ENCODE results near the gene CAMK1D.

CAMK1D gene

DNA sequence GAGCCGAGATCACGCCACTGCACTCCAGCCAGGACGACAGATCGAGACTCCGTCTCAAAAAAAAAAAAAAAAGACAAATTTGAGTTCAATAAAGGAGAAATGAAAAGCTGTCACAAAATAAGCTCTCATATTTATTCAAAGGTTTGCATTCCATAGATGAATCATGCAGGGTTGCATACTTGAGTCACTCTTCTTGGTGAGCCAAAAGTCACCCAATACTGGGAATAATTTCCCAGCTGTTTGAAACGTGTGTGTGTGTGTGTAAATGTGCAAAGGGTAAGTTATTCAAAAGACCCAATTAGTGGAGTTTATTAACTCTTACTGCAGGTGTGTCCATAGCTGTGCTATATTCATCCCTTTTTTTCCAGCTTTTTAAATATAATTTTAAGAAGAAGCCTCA is 354.5 kb downstream of the CAMK1D start:
- TF ChIP-seq, protein P1, sequence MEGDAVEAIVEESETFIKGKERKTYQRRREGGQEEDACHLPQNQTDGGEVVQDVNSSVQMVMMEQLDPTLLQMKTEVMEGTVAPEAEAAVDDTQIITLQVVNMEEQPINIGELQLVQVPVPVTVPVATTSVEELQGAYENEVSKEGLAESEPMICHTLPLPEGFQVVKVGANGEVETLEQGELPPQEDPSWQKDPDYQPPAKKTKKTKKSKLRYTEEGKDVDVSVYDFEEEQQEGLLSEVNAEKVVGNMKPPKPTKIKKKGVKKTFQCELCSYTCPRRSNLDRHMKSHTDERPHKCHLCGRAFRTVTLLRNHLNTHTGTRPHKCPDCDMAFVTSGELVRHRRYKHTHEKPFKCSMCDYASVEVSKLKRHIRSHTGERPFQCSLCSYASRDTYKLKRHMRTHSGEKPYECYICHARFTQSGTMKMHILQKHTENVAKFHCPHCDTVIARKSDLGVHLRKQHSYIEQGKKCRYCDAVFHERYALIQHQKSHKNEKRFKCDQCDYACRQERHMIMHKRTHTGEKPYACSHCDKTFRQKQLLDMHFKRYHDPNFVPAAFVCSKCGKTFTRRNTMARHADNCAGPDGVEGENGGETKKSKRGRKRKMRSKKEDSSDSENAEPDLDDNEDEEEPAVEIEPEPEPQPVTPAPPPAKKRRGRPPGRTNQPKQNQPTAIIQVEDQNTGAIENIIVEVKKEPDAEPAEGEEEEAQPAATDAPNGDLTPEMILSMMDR (IDR thresholded peaks at IDR 0.05; ENCODE audit: low read depth, low read length): no peak
- DNase-seq (ENCODE audit: extremely low read depth, low read depth): no peak

DNA sequence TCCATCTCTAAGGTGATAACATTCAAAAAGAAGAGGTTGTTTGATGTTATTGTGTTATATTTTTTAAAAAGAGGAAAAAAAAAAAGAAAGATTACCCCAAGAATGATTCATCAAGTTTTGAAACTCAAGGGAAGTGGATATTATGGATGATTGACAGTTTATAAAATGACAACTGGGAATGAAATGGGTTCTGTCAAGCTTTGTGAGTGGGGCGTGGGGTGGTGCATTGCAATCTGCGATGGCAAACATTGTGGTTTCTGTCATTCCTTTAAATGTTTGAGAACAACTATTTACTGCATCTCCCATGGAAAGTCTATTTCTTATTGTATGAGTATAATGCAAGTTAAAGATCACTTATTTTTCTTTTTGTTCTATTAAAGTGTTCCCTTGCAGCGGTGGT is 355.1 kb downstream of the CAMK1D start:
- TF ChIP-seq, protein P1 (IDR thresholded peaks at IDR 0.05; ENCODE audit: low read depth, low read length): no peak
- no peak for DNase-seq (ENCODE audit: extremely low read depth, low read depth)

DNA sequence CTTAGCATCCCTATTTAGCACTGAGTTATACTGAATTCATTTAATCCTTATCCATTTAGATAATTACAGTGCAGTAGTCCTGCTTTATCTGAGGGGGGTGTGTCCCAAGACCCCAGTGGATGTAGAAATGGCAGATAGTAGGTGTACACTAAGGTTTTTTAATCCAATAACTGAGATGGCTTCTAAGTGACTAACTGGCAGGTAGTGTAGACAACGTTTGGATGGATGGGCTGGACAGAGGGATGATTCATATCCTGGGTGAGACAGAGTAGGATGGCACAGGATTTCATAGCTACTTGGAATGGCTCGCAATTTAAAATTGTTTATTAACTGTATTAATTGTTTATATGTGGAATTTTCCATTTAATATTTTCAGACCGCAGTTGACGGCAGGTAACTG is 356.6 kb downstream of the CAMK1D start:
- DNase-seq (ENCODE audit: extremely low read depth, low read depth): no peak
- TF ChIP-seq, protein P1 (IDR thresholded peaks at IDR 0.05; ENCODE audit: low read depth, low read length): no peak

DNA sequence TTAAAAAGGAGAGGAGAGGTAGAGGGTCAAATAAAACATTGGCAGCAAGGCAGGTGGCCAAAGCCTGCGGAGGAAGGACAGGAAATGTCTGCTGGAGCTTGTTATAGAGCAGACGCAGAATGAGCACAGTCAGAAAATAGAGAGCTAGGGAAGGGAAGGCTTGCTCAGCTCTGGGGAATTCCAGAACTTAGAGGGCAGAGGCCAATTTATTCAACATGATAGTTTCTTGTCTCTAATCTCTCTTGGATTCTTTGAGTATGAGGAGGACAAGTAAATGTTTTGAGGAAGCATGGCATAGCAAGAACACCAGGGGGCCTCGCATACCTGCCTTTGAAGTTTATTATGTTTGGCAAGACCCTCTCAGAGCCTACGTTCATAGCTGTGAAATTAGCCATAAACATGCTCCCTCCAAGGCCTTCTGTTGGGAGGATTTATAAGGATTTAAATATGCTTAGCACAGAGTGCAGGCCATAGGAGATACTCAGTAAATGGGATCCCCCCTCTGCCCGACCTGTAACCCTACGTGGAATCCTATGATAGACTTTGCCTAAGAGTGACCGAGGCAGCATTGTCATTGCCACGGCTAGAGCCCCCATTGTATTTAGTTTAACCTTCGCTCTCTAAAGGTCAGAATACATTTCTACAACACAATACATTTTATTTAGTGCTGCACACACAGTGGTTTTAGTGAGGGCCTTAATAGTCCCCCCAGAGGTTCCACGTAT is 358.3 kb downstream of the CAMK1D start:
- TF ChIP-seq, protein P1 (IDR thresholded peaks at IDR 0.05; ENCODE audit: low read depth, low read length): peak; percentile 55
- peak; percentile 81 for DNase-seq (ENCODE audit: extremely low read depth, low read depth)

DNA sequence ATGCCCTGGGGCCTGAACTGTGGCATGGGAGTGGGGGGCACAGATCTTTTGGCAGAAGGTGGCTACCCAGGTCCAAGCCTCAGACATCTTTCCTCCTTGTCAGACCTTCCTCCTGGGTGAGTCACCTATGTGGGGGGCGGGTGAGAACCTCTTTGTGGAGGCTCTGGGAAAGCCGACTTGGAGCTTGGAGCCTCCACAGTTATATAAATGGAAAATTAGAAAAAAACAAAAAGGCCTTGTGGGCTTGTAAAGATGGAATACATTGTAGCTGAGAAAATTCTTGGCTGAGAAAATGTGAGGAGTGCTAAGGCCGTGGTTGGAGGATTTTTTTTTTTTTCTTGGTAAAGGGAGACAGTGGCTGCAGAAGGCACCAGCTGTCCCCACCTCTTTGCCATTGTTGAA is 359.7 kb downstream of the CAMK1D start:
- TF ChIP-seq, protein P1 (IDR thresholded peaks at IDR 0.05; ENCODE audit: low read depth, low read length): no peak
- no peak for DNase-seq (ENCODE audit: extremely low read depth, low read depth)

DNA sequence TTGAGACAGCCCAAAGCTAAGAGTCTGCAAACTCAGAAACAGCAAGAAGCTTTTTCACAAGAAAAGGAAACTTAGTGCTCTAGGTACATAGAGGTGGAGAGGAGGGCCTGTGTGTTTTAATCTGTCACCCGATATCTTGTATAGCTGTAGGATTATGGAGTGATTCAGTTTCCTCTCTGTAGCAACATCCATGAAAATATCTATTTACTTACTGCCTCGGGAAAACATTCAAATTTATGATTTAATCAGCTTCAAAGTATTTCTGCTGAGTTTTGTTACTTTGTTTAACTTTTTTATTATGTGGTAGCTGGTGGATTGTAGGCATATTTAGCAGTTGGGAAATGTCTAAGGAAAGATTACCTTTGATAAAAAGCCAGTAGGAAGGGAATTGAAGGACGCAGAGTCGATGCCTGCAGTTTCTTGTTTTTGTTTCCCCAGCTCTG is 360.2 kb downstream of the CAMK1D start:
- TF ChIP-seq, protein P1 (IDR thresholded peaks at IDR 0.05; ENCODE audit: low read depth, low read length): no peak

DNA sequence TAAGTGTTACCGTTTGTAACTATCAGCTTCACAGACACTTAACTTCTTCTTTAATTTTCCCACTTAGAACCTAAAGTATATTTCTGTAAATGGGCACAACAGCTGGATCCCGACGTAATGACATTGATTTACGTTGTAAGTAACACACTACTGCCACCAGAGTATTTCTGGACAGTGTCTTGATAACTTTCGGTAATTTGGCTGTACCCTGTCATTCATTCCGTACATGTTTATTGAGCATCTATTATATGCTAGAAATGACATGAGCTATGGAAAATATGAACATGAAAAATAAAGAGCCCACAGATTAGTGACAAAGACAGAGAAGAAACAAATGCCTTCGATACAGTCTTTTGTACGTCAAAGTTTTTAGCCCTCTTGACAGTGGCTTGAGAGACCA is 360.8 kb downstream of the CAMK1D start:
- TF ChIP-seq, protein P1 (IDR thresholded peaks at IDR 0.05; ENCODE audit: low read depth, low read length): no peak
- DNase-seq (ENCODE audit: extremely low read depth, low read depth): no peak

More for the DNA sequence above, 360.2 kb downstream of the CAMK1D start:
- DNase-seq (ENCODE audit: extremely low read depth, low read depth): peak; percentile 39

Measured in AG09319 (cell line).